ENCODE measurements around the gene ADAMTS20.
"Not testable (repeated sequence)": the region's sequence is repeated elsewhere in the genome, so short reads cannot be mapped to it uniquely, and the experiment has no call there.

The ADAMTS20 gene

GRCh38 chr12:43551971-43552559 is at the start of gene ADAMTS20:
Gene ADAMTS20, minus strand, starts transcription at chr12:43552203. Its CDS starts 282 bp downstream, at chr12:43551921.
- DNase-seq (ENCODE audit: low spot score), result peak; percentile 16

GRCh38 chr12:43599708-43600107 is 47.7 kb upstream of the ADAMTS20 start:
- no peak for DNase-seq (ENCODE audit: low spot score)

GRCh38 chr12:43599066-43599465 is 47.1 kb upstream of the ADAMTS20 start:
- no peak for DNase-seq (ENCODE audit: low spot score)

- DNase-seq (ENCODE audit: low spot score), result no peak
Observed at GRCh38 chr12:43590307-43590706, 38.3 kb upstream of the ADAMTS20 start.

- no peak for DNase-seq (ENCODE audit: low spot score)
Observed at GRCh38 chr12:43586646-43587245, 34.7 kb upstream of the ADAMTS20 start.

GRCh38 chr12:43585676-43586075 is 33.7 kb upstream of the ADAMTS20 start:
- DNase-seq (ENCODE audit: low spot score), result no peak

GRCh38 chr12:43580601-43581000 is 28.6 kb upstream of the ADAMTS20 start:
- no peak for DNase-seq (ENCODE audit: low spot score)

GRCh38 chr12:43579206-43579605 is 27.2 kb upstream of the ADAMTS20 start:
- no peak for DNase-seq (ENCODE audit: low spot score)

GRCh38 chr12:43578782-43579181 is 26.8 kb upstream of the ADAMTS20 start:
- peak; percentile 7 for DNase-seq (ENCODE audit: low spot score)

GRCh38 chr12:43577381-43577780 is 25.4 kb upstream of the ADAMTS20 start:
- DNase-seq (ENCODE audit: low spot score), result no peak

- no peak for DNase-seq (ENCODE audit: low spot score)
Observed at GRCh38 chr12:43576162-43576561, 24.2 kb upstream of the ADAMTS20 start.

- no peak for DNase-seq (ENCODE audit: low spot score)
Observed at GRCh38 chr12:43571885-43572284, 19.9 kb upstream of the ADAMTS20 start.

- DNase-seq (ENCODE audit: low spot score), result no peak
Observed at GRCh38 chr12:43556057-43556456, 4.1 kb upstream of the ADAMTS20 start.

- DNase-seq (ENCODE audit: low spot score), result peak; percentile 3
Observed at GRCh38 chr12:43551279-43551970, 578 bp downstream of the ADAMTS20 start.

GRCh38 chr12:43550831-43551271 is 1.2 kb downstream of the ADAMTS20 start:
- DNase-seq (ENCODE audit: low spot score), result peak; percentile 3

GRCh38 chr12:43544703-43545102 is 7.3 kb downstream of the ADAMTS20 start:
- no peak for DNase-seq (ENCODE audit: low spot score)

GRCh38 chr12:43540470-43540869 is 11.5 kb downstream of the ADAMTS20 start:
- DNase-seq (ENCODE audit: low spot score), result no peak

- DNase-seq (ENCODE audit: low spot score), result not testable (repeated sequence)
Observed at GRCh38 chr12:43537675-43538074, 14.3 kb downstream of the ADAMTS20 start.

- no peak for DNase-seq (ENCODE audit: low spot score)
Observed at GRCh38 chr12:43516045-43516444, 36.0 kb downstream of the ADAMTS20 start.

GRCh38 chr12:43501703-43502102 is 50.3 kb downstream of the ADAMTS20 start:
- peak; percentile 49 for DNase-seq (ENCODE audit: low spot score)

GRCh38 chr12:43493261-43493797 is 58.7 kb downstream of the ADAMTS20 start:
- DNase-seq (ENCODE audit: low spot score), result no peak

GRCh38 chr12:43482311-43483085 is 69.5 kb downstream of the ADAMTS20 start:
- no peak for DNase-seq (ENCODE audit: low spot score)
